Measurements from ENCODE around the gene NTMT1. TPM values are rescaled to one million over a fixed set of nuclear protein-coding genes. Genes with fewer than 3 reads are reported as not detected.

The NTMT1 gene
- total and polyA plus RNA-seq, 10 of the 15 experiments (the other 5 are each of a cell fraction or from before 2014, with no cell fraction given) = 12.8 to 85.4 (median 39.3) TPM

DNA sequence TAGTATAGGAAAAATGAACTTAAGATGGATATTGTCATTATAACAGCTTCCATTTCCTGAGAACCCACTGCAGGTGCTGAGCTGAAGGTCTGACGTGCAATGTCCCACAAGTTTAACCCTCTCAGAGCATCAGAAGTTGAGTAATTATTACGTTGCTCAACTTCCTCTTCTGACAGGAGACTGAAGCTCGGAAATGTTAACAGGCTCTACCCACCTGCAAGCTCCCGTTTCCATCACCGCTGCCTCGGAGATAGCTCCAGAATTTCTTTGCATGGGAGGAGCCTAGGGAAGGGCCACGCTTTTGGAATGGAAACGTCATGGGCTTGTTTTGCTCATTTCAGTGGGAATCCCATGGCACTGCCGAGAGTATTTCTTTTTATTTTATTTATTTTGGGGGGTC lies 1.0 kb upstream of the NTMT1 start (continued):
- TF ChIP-seq BCL11A (IDR thresholded peaks at IDR 0.05; ENCODE audit: low read depth, low read length) = no peak
- TF ChIP-seq PAX8 (IDR thresholded peaks at IDR 0.05) = no peak
- TF ChIP-seq TCF12 (IDR thresholded peaks at IDR 0.05; ENCODE audit: low read depth, low read length) = 0 out of 2 replicates have a peak, but pooled peaks have one; percentile 28
- no peak for TF ChIP-seq IRF4 (IDR thresholded peaks at IDR 0.05; ENCODE audit: low read depth, low read length)
- no peak for TF ChIP-seq NBN (IDR thresholded peaks at IDR 0.05)
- TF ChIP-seq MTA2 (IDR thresholded peaks at IDR 0.05; ENCODE audit: low read depth) = peak; percentile 23; the same call in 1 of the 2 replicates
- no peak for TF ChIP-seq KDM1A (IDR thresholded peaks at IDR 0.05; ENCODE audit: borderline replicate concordance)
- peak; percentile 80 for TF ChIP-seq CREB1 (IDR thresholded peaks at IDR 0.05; ENCODE audit: low read depth)
- TF ChIP-seq SMAD1 (IDR thresholded peaks at IDR 0.05; ENCODE audit: low read depth, partially characterized antibody) = no peak
- TF ChIP-seq HDAC6 (IDR thresholded peaks at IDR 0.05; ENCODE audit: unreplicated experiment) = no peak
- TF ChIP-seq NFYA (IDR thresholded peaks at IDR 0.05; ENCODE audit: borderline replicate concordance, low read depth, low read length) = no peak
- TF ChIP-seq, protein P1, sequence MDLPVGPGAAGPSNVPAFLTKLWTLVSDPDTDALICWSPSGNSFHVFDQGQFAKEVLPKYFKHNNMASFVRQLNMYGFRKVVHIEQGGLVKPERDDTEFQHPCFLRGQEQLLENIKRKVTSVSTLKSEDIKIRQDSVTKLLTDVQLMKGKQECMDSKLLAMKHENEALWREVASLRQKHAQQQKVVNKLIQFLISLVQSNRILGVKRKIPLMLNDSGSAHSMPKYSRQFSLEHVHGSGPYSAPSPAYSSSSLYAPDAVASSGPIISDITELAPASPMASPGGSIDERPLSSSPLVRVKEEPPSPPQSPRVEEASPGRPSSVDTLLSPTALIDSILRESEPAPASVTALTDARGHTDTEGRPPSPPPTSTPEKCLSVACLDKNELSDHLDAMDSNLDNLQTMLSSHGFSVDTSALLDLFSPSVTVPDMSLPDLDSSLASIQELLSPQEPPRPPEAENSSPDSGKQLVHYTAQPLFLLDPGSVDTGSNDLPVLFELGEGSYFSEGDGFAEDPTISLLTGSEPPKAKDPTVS (IDR thresholded peaks at IDR 0.05; ENCODE audit: low read depth, low read length) = no peak
- TF ChIP-seq, protein P2, sequence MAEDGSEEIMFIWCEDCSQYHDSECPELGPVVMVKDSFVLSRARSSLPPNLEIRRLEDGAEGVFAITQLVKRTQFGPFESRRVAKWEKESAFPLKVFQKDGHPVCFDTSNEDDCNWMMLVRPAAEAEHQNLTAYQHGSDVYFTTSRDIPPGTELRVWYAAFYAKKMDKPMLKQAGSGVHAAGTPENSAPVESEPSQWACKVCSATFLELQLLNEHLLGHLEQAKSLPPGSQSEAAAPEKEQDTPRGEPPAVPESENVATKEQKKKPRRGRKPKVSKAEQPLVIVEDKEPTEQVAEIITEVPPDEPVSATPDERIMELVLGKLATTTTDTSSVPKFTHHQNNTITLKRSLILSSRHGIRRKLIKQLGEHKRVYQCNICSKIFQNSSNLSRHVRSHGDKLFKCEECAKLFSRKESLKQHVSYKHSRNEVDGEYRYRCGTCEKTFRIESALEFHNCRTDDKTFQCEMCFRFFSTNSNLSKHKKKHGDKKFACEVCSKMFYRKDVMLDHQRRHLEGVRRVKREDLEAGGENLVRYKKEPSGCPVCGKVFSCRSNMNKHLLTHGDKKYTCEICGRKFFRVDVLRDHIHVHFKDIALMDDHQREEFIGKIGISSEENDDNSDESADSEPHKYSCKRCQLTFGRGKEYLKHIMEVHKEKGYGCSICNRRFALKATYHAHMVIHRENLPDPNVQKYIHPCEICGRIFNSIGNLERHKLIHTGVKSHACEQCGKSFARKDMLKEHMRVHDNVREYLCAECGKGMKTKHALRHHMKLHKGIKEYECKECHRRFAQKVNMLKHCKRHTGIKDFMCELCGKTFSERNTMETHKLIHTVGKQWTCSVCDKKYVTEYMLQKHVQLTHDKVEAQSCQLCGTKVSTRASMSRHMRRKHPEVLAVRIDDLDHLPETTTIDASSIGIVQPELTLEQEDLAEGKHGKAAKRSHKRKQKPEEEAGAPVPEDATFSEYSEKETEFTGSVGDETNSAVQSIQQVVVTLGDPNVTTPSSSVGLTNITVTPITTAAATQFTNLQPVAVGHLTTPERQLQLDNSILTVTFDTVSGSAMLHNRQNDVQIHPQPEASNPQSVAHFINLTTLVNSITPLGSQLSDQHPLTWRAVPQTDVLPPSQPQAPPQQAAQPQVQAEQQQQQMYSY (CRISPR knock-in tag; IDR thresholded peaks at IDR 0.05) = no peak
- TF ChIP-seq, protein P3, sequence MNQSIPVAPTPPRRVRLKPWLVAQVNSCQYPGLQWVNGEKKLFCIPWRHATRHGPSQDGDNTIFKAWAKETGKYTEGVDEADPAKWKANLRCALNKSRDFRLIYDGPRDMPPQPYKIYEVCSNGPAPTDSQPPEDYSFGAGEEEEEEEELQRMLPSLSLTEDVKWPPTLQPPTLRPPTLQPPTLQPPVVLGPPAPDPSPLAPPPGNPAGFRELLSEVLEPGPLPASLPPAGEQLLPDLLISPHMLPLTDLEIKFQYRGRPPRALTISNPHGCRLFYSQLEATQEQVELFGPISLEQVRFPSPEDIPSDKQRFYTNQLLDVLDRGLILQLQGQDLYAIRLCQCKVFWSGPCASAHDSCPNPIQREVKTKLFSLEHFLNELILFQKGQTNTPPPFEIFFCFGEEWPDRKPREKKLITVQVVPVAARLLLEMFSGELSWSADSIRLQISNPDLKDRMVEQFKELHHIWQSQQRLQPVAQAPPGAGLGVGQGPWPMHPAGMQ (IDR thresholded peaks at IDR 0.05; ENCODE audit: borderline replicate concordance) = no peak
- TF ChIP-seq CREM (IDR thresholded peaks at IDR 0.05; ENCODE audit: low read depth) = peak; percentile 40; the same call in 1 of the 2 replicates
- no peak for TF ChIP-seq CBX5 (IDR thresholded peaks at IDR 0.05; ENCODE audit: low read depth)
- TF ChIP-seq ZNF207 (IDR thresholded peaks at IDR 0.05; ENCODE audit: borderline replicate concordance) = no peak
- no peak for TF ChIP-seq TCF7 (IDR thresholded peaks at IDR 0.05; ENCODE audit: borderline replicate concordance)
- no peak for TF ChIP-seq HCFC1 (IDR thresholded peaks at IDR 0.05; ENCODE audit: low read length)
- TF ChIP-seq, protein P4, sequence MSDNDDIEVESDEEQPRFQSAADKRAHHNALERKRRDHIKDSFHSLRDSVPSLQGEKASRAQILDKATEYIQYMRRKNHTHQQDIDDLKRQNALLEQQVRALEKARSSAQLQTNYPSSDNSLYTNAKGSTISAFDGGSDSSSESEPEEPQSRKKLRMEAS (IDR thresholded peaks at IDR 0.05; ENCODE audit: low read depth, low read length) = no peak
- TF ChIP-seq SREBF2 (IDR thresholded peaks at IDR 0.05; ENCODE audit: low read length) = no peak
- TF ChIP-seq SIX5 (IDR thresholded peaks at IDR 0.05; ENCODE audit: low read depth, low read length, severe bottlenecking) = no peak
- TF ChIP-seq, protein P5, sequence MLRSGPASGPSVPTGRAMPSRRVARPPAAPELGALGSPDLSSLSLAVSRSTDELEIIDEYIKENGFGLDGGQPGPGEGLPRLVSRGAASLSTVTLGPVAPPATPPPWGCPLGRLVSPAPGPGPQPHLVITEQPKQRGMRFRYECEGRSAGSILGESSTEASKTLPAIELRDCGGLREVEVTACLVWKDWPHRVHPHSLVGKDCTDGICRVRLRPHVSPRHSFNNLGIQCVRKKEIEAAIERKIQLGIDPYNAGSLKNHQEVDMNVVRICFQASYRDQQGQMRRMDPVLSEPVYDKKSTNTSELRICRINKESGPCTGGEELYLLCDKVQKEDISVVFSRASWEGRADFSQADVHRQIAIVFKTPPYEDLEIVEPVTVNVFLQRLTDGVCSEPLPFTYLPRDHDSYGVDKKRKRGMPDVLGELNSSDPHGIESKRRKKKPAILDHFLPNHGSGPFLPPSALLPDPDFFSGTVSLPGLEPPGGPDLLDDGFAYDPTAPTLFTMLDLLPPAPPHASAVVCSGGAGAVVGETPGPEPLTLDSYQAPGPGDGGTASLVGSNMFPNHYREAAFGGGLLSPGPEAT (IDR thresholded peaks at IDR 0.05; ENCODE audit: low read depth) = 0 out of 2 replicates have a peak, but pooled peaks have one; percentile 16
- TF ChIP-seq EGR1 (IDR thresholded peaks at IDR 0.05; ENCODE audit: borderline replicate concordance in 1 of 2, low read depth in 2 of 2, low read length in 2 of 2) = no peak

Measured in GM12878 (cell line).